Hematopoietic multipotent progenitor cell treated with erythropoietin and hydrocortisone succinate and interleukin-3 and kit ligand, for 17 days (in vitro differentiated cells): ENCODE data around the gene FHIT.

Source experiments
- DNase-seq: peaks from one replicate; pipeline ENCODE4 v3.0.0-alpha.2; 2015; ENCODE audit warnings: low spot score

The FHIT gene

GRCh38 chr3:59762941-59763340 lies 1488.3 kb downstream of the FHIT start:
- DNase-seq, result no peak

DNA sequence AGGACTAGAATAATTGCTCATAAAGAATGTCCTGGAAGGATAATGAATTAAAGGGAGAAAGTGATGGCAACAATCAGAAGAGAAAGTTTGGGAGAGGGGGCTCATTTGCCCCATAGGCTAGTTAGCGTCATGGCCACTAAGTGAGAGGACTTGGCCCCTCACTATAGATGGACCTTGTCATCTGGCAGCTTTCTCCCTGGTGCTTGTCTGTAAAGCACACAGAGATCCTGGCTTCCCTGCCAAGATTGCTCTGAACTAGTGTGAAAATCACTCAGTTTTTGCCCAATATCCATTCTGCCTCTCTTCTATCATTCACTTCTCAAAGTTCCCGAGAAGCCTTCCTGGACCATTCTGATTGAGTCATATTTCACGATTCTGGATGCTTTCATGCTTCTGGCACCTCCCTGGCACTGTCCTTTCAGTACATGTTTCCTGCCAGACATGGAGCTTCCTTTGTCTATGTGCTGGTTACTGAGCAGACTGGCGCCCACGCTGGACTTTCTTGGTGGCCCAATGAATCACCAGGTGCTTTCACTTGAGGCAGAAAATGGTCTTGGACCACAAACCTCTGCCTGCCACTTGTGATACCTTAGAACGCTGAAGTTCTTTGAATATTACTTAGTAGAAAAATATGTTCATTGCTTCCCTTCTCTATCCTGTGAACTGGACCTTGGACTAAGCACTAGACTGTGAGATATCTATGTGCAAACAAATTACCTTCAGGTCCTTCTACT lies 1491.8 kb downstream of the FHIT start:
- no peak for DNase-seq

- DNase-seq, result no peak
Measured at GRCh38 chr3:59758672-59759071, 1492.6 kb downstream of the FHIT start.

- DNase-seq, result no peak
Measured at GRCh38 chr3:59756934-59757333, 1494.3 kb downstream of the FHIT start.

GRCh38 chr3:59754456-59755129 lies 1496.7 kb downstream of the FHIT start:
- no peak for DNase-seq

DNA sequence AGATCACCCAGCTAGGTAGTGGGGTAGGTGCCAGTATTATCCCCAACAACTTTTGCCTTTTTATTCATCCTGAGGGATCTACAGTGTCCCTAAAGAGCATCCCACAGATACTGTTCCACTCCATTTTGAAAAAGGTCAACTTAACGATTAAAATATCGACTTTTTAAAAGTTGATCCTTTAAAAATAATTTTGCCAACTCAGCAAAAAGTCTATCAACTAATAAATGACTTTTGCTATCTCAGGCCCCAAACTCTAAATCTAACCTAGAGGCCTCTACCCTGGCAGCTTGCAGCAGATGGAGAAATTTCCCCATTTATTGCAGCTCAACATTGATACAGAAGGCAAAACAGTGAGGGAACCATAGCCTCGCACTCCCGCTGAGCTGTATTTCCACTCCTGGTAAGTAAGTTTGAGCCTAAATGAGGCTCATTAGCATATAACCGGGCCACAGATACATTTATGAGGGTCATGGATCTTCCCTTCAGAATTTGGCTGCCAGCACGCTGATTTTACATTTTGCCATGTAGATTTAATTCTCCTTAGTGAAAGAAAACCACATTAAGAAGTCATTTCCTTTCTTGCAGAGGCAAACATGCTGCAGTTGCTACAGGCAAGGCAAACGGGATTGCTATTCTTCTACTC lies 1497.3 kb downstream of the FHIT start:
- DNase-seq, result no peak

DNA sequence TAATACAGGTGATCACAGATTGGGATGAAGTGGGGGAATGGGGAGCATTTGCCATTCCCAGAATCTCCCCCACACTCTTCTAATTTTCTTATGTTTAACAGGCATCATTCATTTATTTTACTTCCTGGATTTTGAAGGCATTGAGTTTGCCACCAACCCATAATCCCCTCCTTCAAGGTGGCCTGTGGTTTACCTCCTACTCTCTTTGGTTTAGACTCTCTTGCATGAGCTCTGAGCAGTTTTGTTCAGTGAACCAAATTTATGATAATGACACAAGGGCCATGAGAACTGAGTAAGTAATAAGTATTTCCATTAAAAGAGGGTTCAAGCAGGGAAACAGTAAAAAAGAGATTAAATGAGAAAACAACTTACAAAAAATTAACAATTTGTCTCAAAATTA lies 1498.3 kb downstream of the FHIT start:
- no peak for DNase-seq

- DNase-seq, result no peak
Measured at GRCh38 chr3:59751606-59752005, 1499.6 kb downstream of the FHIT start.

GRCh38 chr3:59750391-59750790 lies 1500.9 kb downstream of the FHIT start:
- DNase-seq, result no peak

DNA sequence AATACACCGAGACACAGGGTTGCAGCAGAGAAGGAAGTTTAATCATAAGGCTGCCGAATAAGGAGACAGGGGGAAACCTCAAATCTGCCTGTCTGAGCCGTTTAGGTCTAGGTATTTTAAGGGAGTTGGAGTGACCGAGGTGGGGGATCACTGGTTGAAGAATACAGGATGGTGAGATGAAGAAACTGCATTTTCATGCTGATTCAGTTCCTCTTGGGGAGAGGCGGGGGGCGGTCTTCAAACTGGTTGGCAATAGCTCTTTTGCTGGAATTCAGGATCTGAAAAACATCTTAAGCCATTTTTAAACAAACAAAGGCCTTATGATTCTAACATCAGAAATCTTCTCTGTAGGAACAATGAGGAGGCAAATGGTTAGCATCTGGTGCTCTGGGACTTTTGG lies 1502.0 kb downstream of the FHIT start:
- DNase-seq, result no peak

GRCh38 chr3:59746585-59746984 lies 1504.7 kb downstream of the FHIT start:
- no peak for DNase-seq

DNA sequence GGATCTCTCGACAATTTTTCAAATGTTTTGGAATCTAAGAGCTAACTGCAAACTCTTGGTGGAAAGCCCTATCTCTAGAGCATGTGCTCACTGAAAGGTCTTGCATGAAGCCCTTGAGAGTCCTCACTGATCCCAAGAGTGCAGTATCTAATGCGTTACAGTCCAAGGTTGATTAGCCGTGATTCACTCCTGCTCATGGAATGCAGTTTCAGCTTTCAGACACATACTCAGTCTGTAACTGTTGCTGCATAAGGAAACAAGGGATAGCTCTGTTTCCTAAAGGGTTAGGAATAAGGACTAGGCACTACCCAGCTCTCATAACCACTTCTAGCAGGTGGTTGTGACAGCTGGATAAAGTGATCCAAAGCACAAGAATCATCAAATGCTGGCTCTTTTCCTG lies 1514.0 kb downstream of the FHIT start:
- no peak for DNase-seq

DNA sequence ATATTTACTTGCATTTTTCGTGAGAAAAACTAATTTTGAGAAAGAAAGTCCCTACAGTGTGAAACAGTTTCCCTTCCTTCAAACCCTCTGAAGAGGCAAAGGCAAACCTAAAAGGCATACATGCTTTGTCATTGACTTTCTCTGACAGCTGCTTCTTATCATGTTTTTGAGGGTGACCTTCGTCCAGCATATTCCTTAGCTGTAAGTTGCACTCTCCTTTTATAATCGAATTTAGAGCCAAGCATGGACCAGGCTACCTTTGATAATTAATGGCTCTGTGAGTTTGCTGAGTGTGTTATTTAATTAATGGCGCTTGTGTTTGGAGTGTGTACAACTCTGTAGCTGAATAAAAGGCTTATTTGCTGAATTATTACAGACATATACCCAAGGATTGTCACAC lies 1517.2 kb downstream of the FHIT start:
- no peak for DNase-seq

- DNase-seq, result no peak
Measured at GRCh38 chr3:59733041-59733809, 1518.0 kb downstream of the FHIT start.

GRCh38 chr3:59731943-59732342 lies 1519.3 kb downstream of the FHIT start:
- DNase-seq, result no peak

DNA sequence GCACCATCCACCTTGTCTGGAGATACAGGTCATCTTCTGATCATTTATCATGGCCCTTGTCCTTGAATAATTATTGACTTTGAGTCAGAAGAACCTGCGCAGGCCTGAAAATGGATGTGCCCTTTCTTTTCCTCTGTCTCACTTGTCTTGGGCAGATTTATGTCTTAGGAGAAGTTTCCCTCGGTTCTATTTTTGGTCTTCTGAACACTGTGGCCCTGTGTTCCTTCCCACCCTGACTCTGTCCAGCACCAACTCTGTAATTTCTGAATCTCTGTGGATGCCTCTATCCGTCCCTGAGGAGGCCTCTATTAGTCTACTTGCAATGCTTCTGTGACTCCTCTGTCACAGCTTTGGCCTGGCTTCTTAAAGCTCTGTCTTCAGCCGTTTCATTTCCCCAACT lies 1520.7 kb downstream of the FHIT start:
- no peak for DNase-seq

GRCh38 chr3:59728587-59728908 lies 1522.7 kb downstream of the FHIT start:
- DNase-seq, result no peak

DNA sequence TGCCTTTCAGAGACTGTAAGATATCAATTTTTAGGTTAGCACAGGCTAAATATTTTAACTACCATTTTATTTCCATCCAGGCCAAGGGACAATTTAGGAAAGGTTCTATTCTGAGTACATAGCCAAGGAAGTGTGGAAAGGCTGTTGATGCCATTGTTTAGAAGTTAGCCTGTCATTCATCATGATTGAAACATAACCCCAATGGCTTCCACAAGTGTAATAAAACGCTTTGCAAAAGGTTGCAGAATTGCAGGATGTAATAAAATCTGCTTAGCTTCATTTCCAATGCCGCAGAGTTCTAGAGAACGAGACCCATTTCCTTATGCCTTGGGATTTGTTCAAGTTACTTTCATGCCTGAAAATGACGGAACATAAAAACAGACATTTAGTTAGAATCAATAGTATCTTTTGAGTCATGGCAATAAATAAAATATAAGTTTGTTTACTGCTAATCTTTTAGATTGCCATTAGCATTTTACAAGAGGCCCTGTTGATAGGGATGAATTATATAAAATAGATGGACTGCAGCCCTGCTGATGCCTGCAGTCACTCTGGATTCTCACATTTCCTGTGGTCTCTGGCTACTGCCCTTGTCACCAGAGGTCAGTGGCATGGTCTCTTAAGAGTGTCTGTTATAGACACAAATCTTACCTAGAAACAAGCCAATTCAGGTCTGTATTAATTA lies 1523.2 kb downstream of the FHIT start:
- DNase-seq, result no peak

GRCh38 chr3:59726279-59726678 lies 1525.0 kb downstream of the FHIT start:
- DNase-seq, result no peak

DNA sequence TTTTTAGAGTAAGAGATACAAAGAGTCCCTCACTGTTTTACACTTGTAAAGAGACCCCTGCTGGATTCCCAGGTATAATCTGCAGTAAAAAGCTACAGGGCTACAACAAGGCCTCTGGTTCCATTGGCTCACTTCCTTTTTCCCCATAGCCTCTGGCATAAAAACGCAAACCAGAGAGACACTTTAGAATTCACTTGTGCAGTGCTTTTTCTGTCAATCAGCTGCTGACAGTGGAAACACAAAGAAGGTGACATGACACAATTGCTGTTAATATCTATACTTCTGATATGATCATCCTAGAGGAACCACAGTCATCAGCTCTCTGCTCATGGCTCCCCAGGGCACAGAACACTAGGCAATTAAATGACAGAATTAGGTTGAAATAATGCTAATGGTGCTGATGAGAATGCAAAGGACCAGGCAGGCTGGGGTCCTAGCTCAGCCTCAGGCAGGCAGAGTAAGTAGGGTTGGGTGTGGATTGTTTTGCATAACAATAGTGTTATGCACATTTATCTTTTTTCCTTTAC lies 1533.5 kb downstream of the FHIT start:
- DNase-seq, result no peak

DNA sequence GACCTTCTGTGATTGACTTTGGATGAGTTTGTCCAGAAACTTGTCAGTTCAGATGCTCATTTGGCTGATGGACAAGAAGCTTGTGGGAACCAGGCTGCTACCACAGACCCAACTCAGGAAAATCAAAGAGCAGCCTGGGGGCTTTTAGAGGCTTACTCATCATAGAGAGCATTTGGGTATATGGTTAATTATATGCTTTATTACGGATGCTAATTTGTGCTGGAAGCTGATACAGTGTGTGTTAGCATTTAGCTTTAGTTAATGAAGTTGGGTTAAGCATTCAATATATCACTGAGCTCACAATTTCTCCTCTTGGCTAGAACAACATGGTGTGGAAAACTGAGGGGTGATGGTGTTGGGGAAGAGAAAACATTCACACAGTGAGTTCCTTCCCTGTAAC lies 1537.2 kb downstream of the FHIT start:
- no peak for DNase-seq

DNA sequence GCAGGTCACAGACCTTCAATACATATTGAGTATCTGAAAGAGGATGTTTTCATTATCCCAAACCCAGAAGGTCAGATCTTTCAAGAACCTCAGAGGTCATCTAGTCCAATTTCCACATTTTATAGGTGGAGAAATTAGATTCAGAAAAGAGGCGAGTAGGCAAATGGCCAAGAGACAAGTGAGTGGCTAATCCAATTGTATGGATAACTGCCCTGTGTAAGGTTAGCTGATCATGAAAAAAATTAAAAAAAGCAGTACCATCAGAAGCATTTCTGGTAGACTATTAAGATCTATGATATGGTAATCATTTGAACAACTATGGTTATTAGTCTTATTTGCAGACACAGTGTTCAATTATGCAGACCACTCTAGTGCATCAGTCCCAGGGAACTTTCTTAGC lies 1540.7 kb downstream of the FHIT start:
- DNase-seq, result no peak
